ENCODE measurements around the gene MINDY4.

- TF ChIP-seq YY1 (IDR thresholded peaks at IDR 0.05; ENCODE audit: insufficient read depth, insufficient read length) (no peak), ZNF274 (IDR thresholded peaks at IDR 0.05; ENCODE audit: low read depth, low read length) (no peak), SUZ12 (IDR thresholded peaks at IDR 0.05; ENCODE audit: extremely low read depth, insufficient read depth, insufficient read length) (no peak)
Measured at GRCh38 chr7:30751696-30752273, 19.4 kb upstream of the MINDY4 start, which contains the start of gene INMT.

All from NT2/D1 (cell line).